Right cardiac atrium (tissue), 5 donors: ENCODE results near the gene EFNA1. TPM values are rescaled to one million over a fixed set of nuclear protein-coding genes. Genes with fewer than 3 reads are reported as not detected.

ENCODE experiments used
- ATAC-seq, 2 donors: fragments of 200-7000 bp; cut with Tn5 transposase; one replicate each; pipeline versions ENCODE4 v1.8.0 to v1.9.1; 2020; ENCODE audit warnings: moderate library complexity in 2 of 2, mild to moderate bottlenecking in 1 of 2
- DNase-seq, 3 donors: peaks; one replicate each; pipeline ENCODE4 v3.0.0-alpha.2; 2020
- H3K27ac ChIP-seq: one replicate; pipeline ENCODE4 v1.5.1; 2013; ENCODE audit warnings: mild to moderate bottlenecking, low read length, control low read depth, moderate library complexity
- H3K27me3 ChIP-seq: one replicate; pipeline ENCODE4 v1.6.1; 2013; ENCODE audit not compliant: control insufficient read depth, insufficient read depth
- H3K4me1 ChIP-seq: one replicate; pipeline ENCODE4 v1.6.1; 2013; ENCODE audit warnings: low read length; ENCODE audit not compliant: control insufficient read depth, insufficient read depth
- H3K4me3 ChIP-seq: one replicate; pipeline ENCODE4 v1.5.1; 2013; ENCODE audit warnings: low read length, control low read depth
- H3K9me3 ChIP-seq: one replicate; pipeline ENCODE4 v1.6.1; 2013; ENCODE audit warnings: low read length; ENCODE audit not compliant: control insufficient read depth
- WGBS: extraction: QIAGEN DNeasy Blood & Tissue Kit; methylation state at CpG from one replicate; pipeline ENCODE4 v1.1.7; 2013; 5-methylcytosine and 5-hydroxymethylcytosine counted together
- intact Hi-C, 4 donors: fragments of 100-400 bp; cut with DNase I; formaldehyde crosslinking; loops; one replicate each; pipeline versions ENCODE4 v1.11.0 to v1.14.0; 2022 to 2023
- polyA plus RNA-seq: library from polyadenylated mRNA; stranded (reverse); fragments of 200-250 nt; gene quantifications from one replicate; pipeline ENCODE4 v1.2.3, GENCODE V29; 2013
- total RNA-seq, 4 donors: library from RNA; stranded (reverse); fragmentation: NEBNext Ultra II Directional; extraction: Animal tissue kit (Norgen Biotek cat#: 25700); gene quantifications; one replicate each; pipeline ENCODE4 v1.2.1, GENCODE V29; 2021
- donor health status: healthy with polysubstance abuse.
- donor health status: DM: no; HTN: yes; CAD: no.
- donor health status: DM: no; HTN: no; CAD: no.
- donor health status: DM: no; HTN: yes; CAD: no; lungs with severe emphysema.
- donor health status: DM: yes; HTN: yes; CAD: no.

The EFNA1 gene
- total and polyA plus RNA-seq, 5 donors: 25.4 to 41.4 (median 35.1) TPM

DNA sequence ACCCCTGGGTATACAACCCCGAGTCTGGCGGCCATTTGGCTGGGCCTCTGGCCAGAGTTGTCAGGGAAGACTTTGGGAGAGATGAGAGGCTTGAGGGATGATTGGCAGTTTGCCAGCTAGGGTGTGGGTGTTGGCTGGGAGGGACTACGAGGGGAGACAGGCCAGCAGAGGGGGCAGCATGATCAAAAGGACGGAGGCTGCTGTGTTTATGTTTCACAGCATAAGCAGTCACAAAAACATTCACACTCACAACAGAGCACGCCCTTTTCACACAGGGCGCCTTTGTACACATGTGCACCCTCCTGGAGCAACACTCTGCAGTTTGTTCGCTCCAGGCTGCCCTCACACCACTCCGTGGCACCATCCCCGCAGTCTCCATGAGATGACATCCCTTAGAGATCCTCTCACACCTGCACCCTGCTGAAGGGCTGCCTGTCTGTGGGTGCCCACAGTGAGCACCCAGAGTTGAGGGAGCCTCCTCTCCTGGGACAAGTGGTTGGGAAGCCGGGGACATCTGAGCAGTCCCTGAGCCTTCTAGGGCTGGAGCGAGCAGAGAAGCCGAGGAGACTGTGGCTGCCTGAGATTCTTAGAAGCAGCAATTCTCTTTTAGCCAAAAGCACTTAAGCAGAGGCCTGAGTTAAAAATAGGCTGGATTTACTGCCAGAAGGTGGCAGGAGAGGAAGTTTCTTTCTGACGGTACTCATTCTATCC is 33.6 kb upstream of the EFNA1 start:
- intact Hi-C loops: loop anchor here (2.0 to 5.0 kb wide), 3 partner anchors 33 to 75 kb away; partner anchors contain the start of gene EFNA1 (in 2 of the 4)
- Histone ChIP-seq H3K27me3 (no peaks in the 10 kb centered on the region), H3K27ac (peak overlapping the region; percentile 80), H3K4me3 (no peak overlapping the region), H3K9me3 (no peaks in the 10 kb centered on the region), H3K4me1 (peaks cover 7% of the 10 kb centered on the region)
- DNase-seq (peak; percentile 69 to 82 (median 81)), ATAC-seq (peak; percentile 58 to 62)
- 8% methylated on average over 13 of the region's 13 CpGs for WGBS

DNA sequence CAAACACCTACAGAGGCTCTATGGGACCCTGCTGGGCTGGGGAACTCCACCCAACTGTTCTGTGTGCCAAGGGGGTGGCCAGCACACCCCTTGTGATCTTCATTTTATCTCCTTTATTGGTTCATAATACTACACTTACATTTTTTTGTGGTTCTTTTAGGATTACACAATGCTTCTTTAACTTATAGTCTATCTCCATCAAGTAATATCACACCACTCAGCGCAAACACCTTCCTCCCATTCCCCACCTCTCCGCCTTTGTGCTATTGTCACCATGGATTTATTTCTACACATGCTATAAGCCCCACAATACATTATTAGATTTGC is 33.1 kb upstream of the EFNA1 start:
- no peaks in the 10 kb centered on the region for H3K27me3 ChIP-seq
- intact Hi-C loops: loop anchor here (2.0 to 5.0 kb wide), 3 partner anchors 33 to 74 kb away; partner anchors contain the start of gene EFNA1 (in 2 of the 4)
- H3K4me1 ChIP-seq: peaks cover 7% of the 10 kb centered on the region
- no peaks in the 10 kb centered on the region for H3K9me3 ChIP-seq
- ATAC-seq (no peak), DNase-seq (no peak)
- H3K27ac ChIP-seq: no peak overlapping the region
- no peak overlapping the region for H3K4me3 ChIP-seq
- 71% methylated on average over 2 of the region's 2 CpGs for WGBS

DNA sequence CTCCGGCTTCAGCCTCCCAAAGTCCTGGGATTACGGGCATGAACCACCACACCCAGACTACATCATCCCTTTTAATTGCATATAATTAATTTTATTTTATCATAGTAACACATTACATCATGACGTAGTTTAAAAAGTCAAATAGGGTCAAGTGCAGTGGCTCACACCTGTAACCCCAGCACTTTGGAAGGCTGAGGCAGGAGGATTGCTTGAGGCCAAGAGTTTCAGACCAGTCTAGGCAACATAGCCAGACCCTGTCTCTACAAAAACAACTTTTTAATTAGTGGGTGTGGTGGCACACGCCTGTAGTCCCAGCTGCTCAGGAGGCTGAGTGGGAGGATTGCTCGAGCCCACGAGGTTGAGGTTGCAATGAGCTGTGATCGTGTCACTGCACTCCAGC is 28.3 kb upstream of the EFNA1 start:
- WGBS: 82% methylated on average over 7 of the region's 7 CpGs
- H3K27ac ChIP-seq: no peak overlapping the region
- H3K4me1 ChIP-seq: no peaks in the 10 kb centered on the region
- intact Hi-C loops: no loop called here
- no peaks in the 10 kb centered on the region for H3K27me3 ChIP-seq
- no peak overlapping the region for H3K4me3 ChIP-seq
- no peak for DNase-seq
- no peaks in the 10 kb centered on the region for H3K9me3 ChIP-seq
- ATAC-seq: no peak

DNA sequence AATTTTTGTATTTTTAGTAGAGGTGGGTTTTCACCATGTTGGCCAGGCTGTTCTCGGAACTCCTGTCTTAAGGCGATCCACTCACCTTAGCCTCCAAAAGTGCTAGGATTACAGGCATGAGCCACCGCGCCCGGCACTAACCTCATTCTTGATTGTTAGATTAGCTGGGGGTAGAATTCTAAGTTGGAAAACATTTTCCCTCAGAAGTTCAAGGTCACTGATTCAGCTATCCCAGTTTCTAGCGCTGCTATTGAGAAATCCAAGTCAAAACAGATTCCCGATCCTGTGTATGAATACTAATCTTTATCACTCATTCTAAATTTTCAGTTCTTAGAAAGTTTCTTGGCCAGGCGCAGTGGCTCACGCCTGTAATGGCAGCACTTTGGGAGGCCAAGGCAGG is 24.4 kb upstream of the EFNA1 start:
- ATAC-seq (no peak), DNase-seq (no peak)
- no peaks in the 10 kb centered on the region for H3K4me1 ChIP-seq
- H3K27me3 ChIP-seq: no peaks in the 10 kb centered on the region
- H3K27ac ChIP-seq: no peak overlapping the region
- WGBS: 94% methylated on average over 9 of the region's 9 CpGs
- intact Hi-C loops: no loop called here
- H3K9me3 ChIP-seq: no peaks in the 10 kb centered on the region
- no peak overlapping the region for H3K4me3 ChIP-seq

DNA sequence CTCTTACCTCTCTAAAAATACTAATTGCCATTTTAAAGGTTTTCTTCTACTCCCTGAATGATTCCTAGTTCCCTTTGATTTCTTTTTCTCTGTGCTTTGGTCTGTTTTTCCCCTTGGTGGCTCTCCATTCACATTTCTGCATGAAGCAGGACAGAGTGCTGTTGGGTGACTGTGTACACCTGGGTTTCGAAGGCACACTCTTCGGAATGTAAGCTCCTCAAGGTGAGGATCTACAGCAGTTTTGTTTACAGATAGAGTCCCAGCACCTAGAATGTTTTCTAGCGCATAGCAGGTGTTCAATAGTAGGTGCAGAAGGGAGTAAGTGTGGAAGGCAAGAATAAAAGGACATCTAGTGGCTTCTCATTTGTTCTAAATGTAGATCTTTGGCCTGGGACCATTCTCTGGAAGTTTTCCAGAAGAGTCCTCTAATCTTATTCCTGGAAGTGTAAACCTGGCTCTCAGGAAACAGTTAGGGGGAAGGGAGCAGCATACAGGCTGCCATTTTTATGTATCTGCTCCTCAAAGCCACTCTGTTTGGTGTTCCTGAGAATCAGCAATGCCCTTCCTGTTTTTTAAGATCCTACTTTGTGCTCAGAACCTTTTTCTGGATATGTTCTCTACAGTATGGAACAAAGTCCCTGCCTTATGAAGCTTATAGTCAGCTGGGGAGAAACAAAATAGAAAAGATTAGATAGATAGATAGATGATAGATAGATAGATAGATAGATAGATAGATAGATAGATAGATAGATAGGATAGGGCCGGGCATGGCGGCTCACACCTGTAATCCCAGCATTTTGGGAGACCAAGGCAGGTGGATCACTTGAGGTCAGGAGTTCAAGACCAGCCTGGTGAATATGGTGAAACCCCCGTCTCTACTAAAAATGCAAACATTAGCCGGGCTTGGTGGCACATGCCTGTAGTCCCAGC is 22.8 kb upstream of the EFNA1 start:
- ATAC-seq: peak; percentile 70 to 75
- Histone ChIP-seq H3K4me3 (no peak overlapping the region), H3K4me1 (no peaks in the 10 kb centered on the region), H3K27ac (peak overlapping the region; percentile 44), H3K27me3 (no peaks in the 10 kb centered on the region), H3K9me3 (no peaks in the 10 kb centered on the region)
- 69% methylated on average over 7 of the region's 7 CpGs for WGBS
- DNase-seq: no peak
- intact Hi-C loops: no loop called here

DNA sequence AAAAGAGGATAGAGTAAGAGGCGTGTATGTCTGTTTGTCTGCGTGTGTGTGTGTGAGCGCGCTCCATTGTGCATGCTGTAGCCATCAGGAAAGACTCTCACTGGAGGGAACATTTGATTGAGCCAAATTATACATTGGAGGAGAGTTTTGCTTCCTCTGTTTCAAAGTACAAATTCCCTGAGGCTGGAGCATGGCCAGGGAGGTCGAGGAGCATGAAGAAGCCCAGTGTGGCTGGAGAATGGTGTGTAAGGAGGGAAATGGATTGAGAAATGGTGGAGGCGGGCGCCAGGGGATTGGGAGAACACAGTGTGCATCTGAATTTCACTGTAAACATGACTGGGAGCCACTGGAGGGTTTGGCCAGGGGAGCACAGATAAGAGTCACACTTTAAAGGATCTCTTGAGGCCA is 22.1 kb upstream of the EFNA1 start:
- H3K27me3 ChIP-seq: no peaks in the 10 kb centered on the region
- intact Hi-C loops: no loop called here
- DNase-seq: peak; percentile 56 to 84 (median 67)
- H3K4me3 ChIP-seq: no peak overlapping the region
- WGBS: 63% methylated on average over 7 of the region's 7 CpGs
- peak overlapping the region; percentile 44 for H3K27ac ChIP-seq
- peak; percentile 86 to 92 for ATAC-seq
- H3K4me1 ChIP-seq: no peaks in the 10 kb centered on the region
- H3K9me3 ChIP-seq: no peaks in the 10 kb centered on the region

DNA sequence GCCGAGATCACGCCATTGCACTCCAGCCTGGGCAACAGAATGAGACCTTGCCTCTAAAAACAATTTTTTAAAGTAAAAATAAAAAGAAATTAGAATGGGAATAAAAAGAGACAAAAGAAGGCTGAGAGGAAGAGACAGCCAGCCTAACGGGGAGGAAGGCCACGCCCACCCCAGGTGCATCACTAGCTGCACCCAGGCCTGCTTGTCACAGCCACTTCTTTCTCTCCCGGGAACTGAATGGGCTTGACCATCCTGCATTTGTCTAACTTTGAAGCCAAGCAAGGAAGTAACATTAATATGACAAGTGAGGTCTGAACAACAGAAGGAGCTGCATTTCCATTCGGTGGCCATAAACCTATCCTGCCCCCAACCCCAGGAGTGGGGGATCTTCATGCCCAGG is 20.8 kb upstream of the EFNA1 start:
- H3K27me3 ChIP-seq: no peaks in the 10 kb centered on the region
- H3K9me3 ChIP-seq: no peaks in the 10 kb centered on the region
- H3K4me1 ChIP-seq: no peaks in the 10 kb centered on the region
- intact Hi-C loops: no loop called here
- DNase-seq (no peak), ATAC-seq (no peak)
- no peak overlapping the region for H3K4me3 ChIP-seq
- 72% methylated on average over 6 of the region's 6 CpGs for WGBS
- H3K27ac ChIP-seq: no peak overlapping the region

DNA sequence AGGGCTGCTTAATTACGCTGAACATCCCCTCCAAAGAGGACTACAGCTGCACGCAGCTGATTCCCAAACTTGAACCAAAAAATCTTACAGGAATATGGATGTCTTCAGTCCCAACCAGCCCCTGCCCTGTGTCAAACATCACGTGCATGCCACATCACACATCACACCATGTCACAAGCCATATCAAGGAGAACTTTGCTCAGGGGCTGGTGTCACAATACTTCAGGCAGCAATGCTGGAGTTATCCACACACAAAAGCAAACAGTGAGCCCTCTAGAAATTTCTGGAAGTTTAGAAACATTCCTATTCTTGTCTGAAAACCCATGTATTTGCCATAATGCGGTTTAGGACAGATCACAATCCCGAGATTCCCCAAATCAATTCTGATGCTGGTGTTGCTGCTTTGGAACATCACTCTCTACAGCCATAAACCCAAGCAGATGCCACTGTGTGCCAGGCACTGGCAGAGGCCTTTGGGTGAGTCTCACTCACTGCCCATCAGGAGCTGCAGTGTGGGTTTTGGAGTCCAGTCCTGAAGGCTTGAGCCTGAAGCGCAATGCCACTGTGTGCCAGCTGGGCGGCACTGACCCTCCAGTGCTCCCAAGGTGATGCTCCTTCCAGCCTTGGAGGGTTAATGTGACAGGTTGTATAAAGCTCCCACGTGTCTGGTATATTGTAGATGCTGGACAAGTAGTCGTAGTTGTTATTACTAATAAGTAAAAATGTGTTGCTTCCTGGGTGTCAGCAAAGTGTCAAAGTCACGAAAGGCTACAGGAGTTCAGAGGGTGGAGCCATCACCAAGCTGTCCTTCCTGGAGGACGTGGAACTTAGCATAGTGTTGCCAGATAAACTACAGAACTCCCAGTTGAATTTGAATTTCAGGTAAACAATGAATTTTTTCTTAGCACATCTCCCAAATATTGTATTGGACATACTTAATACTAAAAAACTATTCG is 20.1 kb upstream of the EFNA1 start:
- DNase-seq (no peak), ATAC-seq (no peak)
- intact Hi-C loops: no loop called here
- H3K9me3 ChIP-seq: no peaks in the 10 kb centered on the region
- no peaks in the 10 kb centered on the region for H3K4me1 ChIP-seq
- H3K27me3 ChIP-seq: no peaks in the 10 kb centered on the region
- H3K27ac ChIP-seq: no peak overlapping the region
- no peak overlapping the region for H3K4me3 ChIP-seq
- WGBS: 77% methylated on average over 12 of the region's 12 CpGs

DNA sequence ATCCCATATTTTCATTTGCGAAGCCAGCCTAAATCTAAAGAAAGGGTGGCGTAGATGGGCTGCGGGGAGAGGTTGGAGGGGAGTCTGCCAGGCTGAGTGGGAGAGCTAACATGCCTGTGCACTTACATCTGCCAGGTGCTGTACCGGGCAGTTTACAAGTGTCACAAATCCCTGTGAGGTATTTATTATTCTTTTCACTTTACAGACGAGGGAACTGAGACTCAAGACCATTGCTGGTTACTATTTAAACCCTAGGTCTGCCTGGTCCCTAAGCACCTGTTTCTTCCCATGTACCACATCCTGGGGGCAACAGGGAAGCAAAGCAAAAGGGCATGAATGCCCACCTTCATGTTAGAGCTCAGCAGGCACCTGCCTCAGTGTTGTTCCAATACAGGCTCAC is 19.4 kb upstream of the EFNA1 start:
- Histone ChIP-seq H3K4me1 (no peaks in the 10 kb centered on the region), H3K27ac (no peak overlapping the region), H3K4me3 (no peak overlapping the region), H3K27me3 (no peaks in the 10 kb centered on the region), H3K9me3 (no peaks in the 10 kb centered on the region)
- ATAC-seq: no peak
- DNase-seq: no peak
- WGBS: 82% methylated on average over 5 of the region's 5 CpGs
- intact Hi-C loops: no loop called here

DNA sequence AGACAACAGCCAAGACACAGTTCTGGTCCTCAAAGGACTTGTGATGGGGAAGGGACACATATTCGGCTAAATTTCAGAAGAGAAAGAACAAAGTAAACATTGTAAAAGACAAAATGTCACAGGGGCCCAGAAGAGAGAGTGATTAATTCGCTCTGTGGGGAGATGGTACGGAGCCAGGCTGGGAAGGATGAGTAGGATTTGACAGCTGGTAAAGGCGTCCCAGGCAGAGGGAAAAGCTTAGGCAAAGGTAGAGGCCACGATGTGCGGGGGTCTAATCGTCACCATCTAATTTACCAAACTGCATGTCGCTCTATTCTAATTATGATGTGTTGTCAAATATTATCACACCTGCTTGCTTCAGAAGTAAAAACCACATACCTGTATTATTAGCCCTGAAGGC is 17.3 kb upstream of the EFNA1 start:
- no peak for DNase-seq
- Histone ChIP-seq H3K4me3 (no peak overlapping the region), H3K27me3 (no peaks in the 10 kb centered on the region), H3K4me1 (no peaks in the 10 kb centered on the region), H3K27ac (no peak overlapping the region), H3K9me3 (no peaks in the 10 kb centered on the region)
- 82% methylated on average over 8 of the region's 8 CpGs for WGBS
- intact Hi-C loops: no loop called here
- no peak for ATAC-seq
